OCI-LY7 (cell line): ENCODE data around the gene SKOR2.

Experiments
- CTCF ChIP-seq: fragments of 200-600 bp; sonication (generic); conservative IDR thresholded peaks from 2 replicates; pipeline ENCODE4 v1.5.1; 2014; ENCODE audit warnings: mild to moderate bottlenecking, antibody characterized with exemption, low read length, moderate library complexity, mixed read lengths
- EZH2phosphoT487 ChIP-seq: fragments of 200-600 bp; sonication (generic); IDR thresholded peaks from 2 replicates; pipeline ENCODE4 v1.6.1; 2018; ENCODE audit warnings: low read depth, borderline replicate concordance, mild to moderate bottlenecking, mixed run types, antibody characterized with exemption, low read length, moderate library complexity, mixed read lengths

- TF ChIP-seq CTCF (no peak), EZH2phosphoT487 (no peak)
Observed at GRCh38 chr18:47286776-47287410, 35.4 kb upstream of the SKOR2 start.
